Activated naive CD4-positive, alpha-beta T cell treated with anti-CD3 and anti-CD28 coated beads, Interleukin-2, amount 10 ng/mL, durations not matched to agents 7 days and 5 days (primary cell): Measurements from ENCODE around the gene RGMA.
A peak's percentile ranks its signal among the peaks of the same experiment; 100 is the strongest.

Experiments
- CTCF ChIA-PET: fragments of 350-600 bp; sonication (Branson Sonifier 250); formaldehyde crosslinking; loops from one replicate; lab custom pipeline; 2021; ENCODE audit warnings: antibody characterized with exemption; lab: Charles Lee
- DNase-seq: peaks from one replicate; pipeline ENCODE4 v3.0.0-alpha.2; 2020
- H3K27ac Mint-ChIP-seq: one replicate; pipeline ENCODE4 v1.8.0; 2021; ENCODE audit warnings: mild to moderate bottlenecking, moderate library complexity, mixed read lengths
- H3K27me3 Mint-ChIP-seq: one replicate; pipeline ENCODE4 v1.8.0; 2021; ENCODE audit warnings: mild to moderate bottlenecking, mixed read lengths
- H3K36me3 Mint-ChIP-seq: one replicate; pipeline ENCODE4 v1.8.0; 2021; ENCODE audit warnings: mixed read lengths
- H3K4me1 Mint-ChIP-seq: one replicate; pipeline ENCODE4 v1.8.0; 2021; ENCODE audit warnings: mixed read lengths
- H3K4me3 Mint-ChIP-seq: one replicate; pipeline ENCODE4 v1.8.0; 2021; ENCODE audit warnings: mild to moderate bottlenecking, moderate library complexity, mixed read lengths
- H3K9me3 Mint-ChIP-seq: one replicate; pipeline ENCODE4 v1.8.0; 2021; ENCODE audit warnings: mixed read lengths

Gene RGMA

GRCh38 chr15:93055211-93055610 lies 33.8 kb downstream of the RGMA start:
- Mint-ChIP-seq H3K27me3 (peaks cover 16% of the 10 kb centered on the region), H3K4me1 (no peaks in the 10 kb centered on the region), H3K9me3 (no peaks in the 10 kb centered on the region), H3K27ac (no peak overlapping the region), H3K36me3 (no peaks in the 10 kb centered on the region), H3K4me3 (no peak overlapping the region)
- no peak for DNase-seq
- CTCF ChIA-PET = interaction anchor here (1.5 kb wide), 1 partner anchor 9 kb away, joined by 3 read pairs; no protein-coding TSS in a partner anchor

GRCh38 chr15:93052090-93052879 lies 36.7 kb downstream of the RGMA start:
- CTCF ChIA-PET = interaction anchor here (2.1 kb wide), 1 partner anchor 22 kb away, joined by 4 read pairs; no protein-coding TSS in a partner anchor
- no peaks in the 10 kb centered on the region for H3K36me3 Mint-ChIP-seq
- no peak overlapping the region for H3K4me3 Mint-ChIP-seq
- no peaks in the 10 kb centered on the region for H3K9me3 Mint-ChIP-seq
- peaks cover 27% of the 10 kb centered on the region for H3K27me3 Mint-ChIP-seq
- DNase-seq = no peak
- peaks cover 15% of the 10 kb centered on the region for H3K4me1 Mint-ChIP-seq
- no peak overlapping the region for H3K27ac Mint-ChIP-seq

- H3K4me3 Mint-ChIP-seq = no peak overlapping the region
- peaks cover 17% of the 10 kb centered on the region for H3K4me1 Mint-ChIP-seq
- peaks cover 32% of the 10 kb centered on the region for H3K27me3 Mint-ChIP-seq
- CTCF ChIA-PET = interaction anchor here (2.1 kb wide), 1 partner anchor 21 kb away, joined by 4 read pairs; no protein-coding TSS in a partner anchor
- H3K36me3 Mint-ChIP-seq = no peaks in the 10 kb centered on the region
- no peak overlapping the region for H3K27ac Mint-ChIP-seq
- DNase-seq = no peak
- H3K9me3 Mint-ChIP-seq = peaks cover under 1% of the 10 kb centered on the region
These were observed 37.5 kb downstream of the RGMA start for GRCh38 chr15:93051236-93052089.

- Mint-ChIP-seq H3K9me3 (peaks cover 9% of the 10 kb centered on the region), H3K27ac (no peak overlapping the region), H3K27me3 (peaks cover 32% of the 10 kb centered on the region), H3K4me1 (peaks cover 18% of the 10 kb centered on the region), H3K4me3 (no peak overlapping the region), H3K36me3 (peaks cover 2% of the 10 kb centered on the region)
- no peak for DNase-seq
- CTCF ChIA-PET = interaction anchor here (2.1 kb wide), 1 partner anchor 20 kb away, joined by 4 read pairs; no protein-coding TSS in a partner anchor
These were observed 38.4 kb downstream of the RGMA start for GRCh38 chr15:93050648-93051047.

GRCh38 chr15:93049914-93050578 lies 39.0 kb downstream of the RGMA start:
- CTCF ChIA-PET = interaction anchor here (2.1 kb wide), 1 partner anchor 19 kb away, joined by 4 read pairs; no protein-coding TSS in a partner anchor
- Mint-ChIP-seq H3K4me3 (no peak overlapping the region), H3K27ac (no peak overlapping the region), H3K27me3 (peaks cover 28% of the 10 kb centered on the region), H3K36me3 (peaks cover 2% of the 10 kb centered on the region), H3K4me1 (peaks cover 18% of the 10 kb centered on the region), H3K9me3 (peaks cover 9% of the 10 kb centered on the region)
- DNase-seq = no peak

- Mint-ChIP-seq H3K4me3 (no peak overlapping the region), H3K9me3 (peaks cover 9% of the 10 kb centered on the region), H3K27ac (no peak overlapping the region), H3K27me3 (peaks cover 31% of the 10 kb centered on the region), H3K4me1 (peaks cover 18% of the 10 kb centered on the region), H3K36me3 (peaks cover 2% of the 10 kb centered on the region)
- no peak for DNase-seq
- CTCF ChIA-PET = interaction anchor here (0.6 kb wide), 1 partner anchor 615 kb away, joined by 3 read pairs; no protein-coding TSS in a partner anchor
These were observed 39.8 kb downstream of the RGMA start for GRCh38 chr15:93049233-93049632.

GRCh38 chr15:93048759-93049161 lies 40.3 kb downstream of the RGMA start:
- peaks cover 18% of the 10 kb centered on the region for H3K4me1 Mint-ChIP-seq
- H3K4me3 Mint-ChIP-seq = no peak overlapping the region
- CTCF ChIA-PET = no interaction called here

GRCh38 chr15:93048426-93048721 lies 40.6 kb downstream of the RGMA start:
- Mint-ChIP-seq H3K9me3 (peaks cover 9% of the 10 kb centered on the region), H3K4me3 (no peak overlapping the region)
- CTCF ChIA-PET = no interaction called here

More at GRCh38 chr15:93048759-93049161, 40.3 kb downstream of the RGMA start:
- H3K9me3 Mint-ChIP-seq = peaks cover 9% of the 10 kb centered on the region
- peaks cover 2% of the 10 kb centered on the region for H3K36me3 Mint-ChIP-seq
- peaks cover 32% of the 10 kb centered on the region for H3K27me3 Mint-ChIP-seq
- no peak for DNase-seq
- H3K27ac Mint-ChIP-seq = no peak overlapping the region

GRCh38 chr15:93047621-93048425 lies 41.2 kb downstream of the RGMA start:
- peak overlapping the region; percentile 71 for H3K27ac Mint-ChIP-seq
- peaks cover 2% of the 10 kb centered on the region for H3K36me3 Mint-ChIP-seq
- peak; percentile 63 for DNase-seq
- peaks cover 18% of the 10 kb centered on the region for H3K4me1 Mint-ChIP-seq
- H3K9me3 Mint-ChIP-seq = peaks cover 9% of the 10 kb centered on the region
- CTCF ChIA-PET = interaction anchor here (0.9 kb wide), 1 partner anchor 11 kb away, joined by 3 read pairs; no protein-coding TSS in a partner anchor
- no peak overlapping the region for H3K4me3 Mint-ChIP-seq
- H3K27me3 Mint-ChIP-seq = peaks cover 32% of the 10 kb centered on the region

More at GRCh38 chr15:93048426-93048721, 40.6 kb downstream of the RGMA start:
- Mint-ChIP-seq H3K27ac (no peak overlapping the region), H3K36me3 (peaks cover 2% of the 10 kb centered on the region), H3K4me1 (peaks cover 18% of the 10 kb centered on the region), H3K27me3 (peaks cover 32% of the 10 kb centered on the region)
- no peak for DNase-seq

GRCh38 chr15:93046721-93047120 lies 42.3 kb downstream of the RGMA start:
- DNase-seq = no peak
- Mint-ChIP-seq H3K27ac (no peak overlapping the region), H3K4me1 (peaks cover 18% of the 10 kb centered on the region), H3K9me3 (peaks cover 9% of the 10 kb centered on the region), H3K27me3 (peaks cover 32% of the 10 kb centered on the region), H3K36me3 (peaks cover 2% of the 10 kb centered on the region), H3K4me3 (no peak overlapping the region)
- CTCF ChIA-PET = interaction anchor here (0.9 to 1.5 kb wide), 2 partner anchors 9 kb away, joined by 3 read pairs; no protein-coding TSS in a partner anchor

GRCh38 chr15:93046120-93046519 lies 42.9 kb downstream of the RGMA start:
- no peak overlapping the region for H3K27ac Mint-ChIP-seq
- peaks cover 9% of the 10 kb centered on the region for H3K9me3 Mint-ChIP-seq
- H3K4me1 Mint-ChIP-seq = peaks cover 18% of the 10 kb centered on the region
- CTCF ChIA-PET = interaction anchor here (1.0 to 1.5 kb wide), 3 partner anchors 9 to 16 kb away, joined by 3 to 4 read pairs (median 3); no protein-coding TSS in a partner anchor
- H3K4me3 Mint-ChIP-seq = no peak overlapping the region
- no peak for DNase-seq
- peaks cover 32% of the 10 kb centered on the region for H3K27me3 Mint-ChIP-seq
- H3K36me3 Mint-ChIP-seq = peaks cover 2% of the 10 kb centered on the region

GRCh38 chr15:93045191-93045785 lies 43.7 kb downstream of the RGMA start:
- Mint-ChIP-seq H3K27me3 (peaks cover 28% of the 10 kb centered on the region), H3K4me3 (no peak overlapping the region), H3K9me3 (peaks cover 9% of the 10 kb centered on the region), H3K36me3 (peaks cover 2% of the 10 kb centered on the region), H3K4me1 (peaks cover 18% of the 10 kb centered on the region), H3K27ac (no peak overlapping the region)
- no peak for DNase-seq
- CTCF ChIA-PET = interaction anchor here (1.0 to 1.1 kb wide), 2 partner anchors 8 to 15 kb away, joined by 3 to 4 read pairs; no protein-coding TSS in a partner anchor
